ENCODE results near the gene ACIN1. TPM values are rescaled to one million over a fixed set of nuclear protein-coding genes. Genes with fewer than 3 reads are reported as not detected.

ACIN1 gene
- total and polyA plus RNA-seq, 2 of the 13 experiments (the other 11 are each of a cell fraction or from before 2014, with no cell fraction given) = 165 to 183 TPM

- TF ChIP-seq FOXC1 (CRISPR knock-in tag; IDR thresholded peaks at IDR 0.05; ENCODE audit: borderline replicate concordance) = no peak; the same call in 1 of the 2 replicates
- TF ChIP-seq ZNF275 (CRISPR knock-in tag; IDR thresholded peaks at IDR 0.05; ENCODE audit: borderline replicate concordance) = 0 out of 2 replicates have a peak, but pooled peaks have one; percentile 18
- no peak for TF ChIP-seq ZBTB39 (CRISPR knock-in tag; IDR thresholded peaks at IDR 0.05)
- TF ChIP-seq NRL (CRISPR knock-in tag; IDR thresholded peaks at IDR 0.05; ENCODE audit: borderline replicate concordance) = no peak
- peak; percentile 77 for TF ChIP-seq ZFP82 (CRISPR knock-in tag; IDR thresholded peaks at IDR 0.05; ENCODE audit: borderline replicate concordance)
- TF ChIP-seq ZMYM4 (CRISPR knock-in tag; IDR thresholded peaks at IDR 0.05) = peak; percentile 71
- no peak for TF ChIP-seq EED (CRISPR knock-in tag; IDR thresholded peaks at IDR 0.05)
- TF ChIP-seq FIP1L1 (IDR thresholded peaks at IDR 0.05; ENCODE audit: borderline replicate concordance, insufficient read depth, low read depth, low read length) = no peak
- TF ChIP-seq ZNF143 (CRISPR knock-in tag; IDR thresholded peaks at IDR 0.05) = no peak
- 0 out of 2 replicates have a peak, but pooled peaks have one; percentile 88 for TF ChIP-seq SMAD9 (CRISPR knock-in tag; IDR thresholded peaks at IDR 0.05)
- TF ChIP-seq ZFP36L2 (CRISPR knock-in tag; IDR thresholded peaks at IDR 0.05) = no peak
- TF ChIP-seq TCF7L2 (IDR thresholded peaks at IDR 0.05; ENCODE audit: low read depth, low read length) = no peak
- TF ChIP-seq DPF2 (CRISPR knock-in tag; IDR thresholded peaks at IDR 0.05; ENCODE audit: borderline replicate concordance, low read depth) = no peak
- TF ChIP-seq PATZ1 (CRISPR knock-in tag; IDR thresholded peaks at IDR 0.05) = peak; percentile 94
- no peak for TF ChIP-seq TCF7 (IDR thresholded peaks at IDR 0.05; ENCODE audit: low read depth)
- TF ChIP-seq PLRG1 (conservative IDR thresholded peaks at IDR 0.05) = no peak
- no peak for TF ChIP-seq ZNF296 (CRISPR knock-in tag; conservative IDR thresholded peaks at IDR 0.05)
- no peak for TF ChIP-seq PAX8 (CRISPR knock-in tag; IDR thresholded peaks at IDR 0.05; ENCODE audit: borderline replicate concordance)
- TF ChIP-seq HINFP (CRISPR knock-in tag; IDR thresholded peaks at IDR 0.05; ENCODE audit: low read depth) = peak; percentile 80
- TF ChIP-seq CREBL2 (CRISPR knock-in tag; IDR thresholded peaks at IDR 0.05; ENCODE audit: borderline replicate concordance) = no peak; the same call in 1 of the 2 replicates
- no peak for TF ChIP-seq ZNF644 (CRISPR knock-in tag; IDR thresholded peaks at IDR 0.05; ENCODE audit: low read depth)
- no peak; the same call in 1 of the 2 replicates for TF ChIP-seq ZNF24 (IDR thresholded peaks at IDR 0.05)
- no peak for TF ChIP-seq ZNF891 (CRISPR knock-in tag; IDR thresholded peaks at IDR 0.05)
Observed at GRCh38 chr14:23009939-23010726, 84.8 kb downstream of the ACIN1 start, which contains the start of gene C14orf93 (continued).

All from HepG2 (cell line).